HEK293 (cell line): ENCODE measurements around the gene KANTR.

ENCODE experiments used
- BCL11B ChIP-seq: fragments of 450-650 bp; formaldehyde crosslinking; IDR thresholded peaks from 2 replicates; pipeline ENCODE4 v1.5.1; 2016; ENCODE audit warnings: low read depth, missing biosample characterization, missing genetic modification characterization
- EGR2 ChIP-seq: fragments of 450-650 bp; formaldehyde crosslinking; IDR thresholded peaks from 2 replicates; pipeline ENCODE4 v1.5.1; 2016; ENCODE audit warnings: low read depth, missing biosample characterization, missing genetic modification characterization
- FEZF1 ChIP-seq: fragments of 450-650 bp; formaldehyde crosslinking; IDR thresholded peaks from 2 replicates; pipeline ENCODE4 v1.5.1; 2016; ENCODE audit warnings: missing biosample characterization, missing genetic modification characterization
- GLIS1 ChIP-seq: fragments of 450-650 bp; formaldehyde crosslinking; IDR thresholded peaks from 2 replicates; pipeline ENCODE4 v1.5.1; 2016; ENCODE audit warnings: missing biosample characterization, missing genetic modification characterization
- KLF10 ChIP-seq: fragments of 450-650 bp; IDR thresholded peaks from 2 replicates; pipeline ENCODE4 v1.5.1; 2018; ENCODE audit warnings: missing biosample characterization, mild to moderate bottlenecking, missing genetic modification characterization
- KLF9 ChIP-seq: fragments of 450-650 bp; formaldehyde crosslinking; IDR thresholded peaks from 2 replicates; pipeline ENCODE4 v1.5.1; 2016; ENCODE audit warnings: missing biosample characterization, missing genetic modification characterization, low read depth
- OSR2 ChIP-seq: fragments of 450-650 bp; formaldehyde crosslinking; IDR thresholded peaks from 2 replicates; pipeline ENCODE4 v1.5.1; 2016; ENCODE audit warnings: missing biosample characterization, missing genetic modification characterization
- SCRT2 ChIP-seq: fragments of 450-650 bp; formaldehyde crosslinking; IDR thresholded peaks from 2 replicates; pipeline ENCODE4 v1.5.1; 2016; ENCODE audit warnings: missing biosample characterization, missing genetic modification characterization
- WT1 ChIP-seq: fragments of 450-650 bp; formaldehyde crosslinking; IDR thresholded peaks from 2 replicates; pipeline ENCODE4 v1.5.1; 2016; ENCODE audit warnings: missing biosample characterization, missing genetic modification characterization
- ZBTB20 ChIP-seq: fragments of 450-650 bp; formaldehyde crosslinking; IDR thresholded peaks from 2 replicates; pipeline ENCODE4 v1.5.1; 2016; ENCODE audit warnings: missing biosample characterization, missing genetic modification characterization
- ZBTB7A ChIP-seq: fragments of 450-650 bp; formaldehyde crosslinking; IDR thresholded peaks from 2 replicates; pipeline ENCODE4 v1.5.1; 2016; ENCODE audit warnings: low read depth, missing biosample characterization, missing genetic modification characterization
- ZNF112 ChIP-seq: fragments of 450-650 bp; formaldehyde crosslinking; IDR thresholded peaks from 2 replicates; pipeline ENCODE4 v1.5.0; 2017; ENCODE audit warnings: missing biosample characterization, missing genetic modification characterization
- ZNF274 ChIP-seq, 2 experiments: fragments of 200-500 bp in 1 of 2; fragments of 450-650 bp in 1 of 2; sonication (Bioruptor generic) in 1 of 2; formaldehyde crosslinking in 1 of 2; IDR thresholded peaks; 2 replicates each; pipeline versions ENCODE4 v1.5.1 to v1.6.1; 2014 to 2016; ENCODE audit warnings: borderline replicate concordance in 1 of 2, inconsistent platforms in 1 of 2, low read length in 1 of 2, missing biosample characterization in 1 of 2, missing genetic modification characterization in 1 of 2
- ZNF501 ChIP-seq: fragments of 450-650 bp; formaldehyde crosslinking; IDR thresholded peaks from 2 replicates; pipeline ENCODE4 v1.5.1; 2016; ENCODE audit warnings: missing biosample characterization, missing genetic modification characterization
- ZNF529 ChIP-seq: fragments of 450-650 bp; formaldehyde crosslinking; IDR thresholded peaks from 2 replicates; pipeline ENCODE4 v1.5.1; 2017; ENCODE audit warnings: missing genetic modification characterization, missing biosample characterization; ENCODE audit not compliant: insufficient replicate concordance
- ZNF548 ChIP-seq: fragments of 450-650 bp; formaldehyde crosslinking; IDR thresholded peaks from 2 replicates; pipeline ENCODE4 v1.5.1; 2016; ENCODE audit warnings: missing biosample characterization, missing genetic modification characterization
- ZNF610 ChIP-seq: fragments of 450-650 bp; formaldehyde crosslinking; IDR thresholded peaks from 2 replicates; pipeline ENCODE4 v1.5.1; 2016; ENCODE audit warnings: missing biosample characterization, missing genetic modification characterization, borderline replicate concordance
- ZNF76 ChIP-seq: fragments of 450-650 bp; formaldehyde crosslinking; IDR thresholded peaks from 2 replicates; pipeline ENCODE4; 2016; ENCODE audit warnings: low read depth, missing biosample characterization, missing genetic modification characterization, borderline replicate concordance
- ZNF777 ChIP-seq: fragments of 450-650 bp; formaldehyde crosslinking; IDR thresholded peaks from 2 replicates; pipeline ENCODE4 v1.5.1; 2017; ENCODE audit warnings: missing biosample characterization, missing genetic modification characterization, borderline replicate concordance
- TF ChIP-seq, protein P1 (sequence below): fragments of 450-650 bp; formaldehyde crosslinking; IDR thresholded peaks from 2 replicates; pipeline ENCODE4 v1.5.1; 2017; ENCODE audit warnings: missing biosample characterization, missing genetic modification characterization
- TF ChIP-seq, protein P2 (sequence below): fragments of 450-650 bp; formaldehyde crosslinking; IDR thresholded peaks from 2 replicates; pipeline ENCODE4 v1.5.1; 2016; ENCODE audit warnings: missing biosample characterization, missing genetic modification characterization
- TF ChIP-seq, protein P3 (sequence below): fragments of 450-650 bp; formaldehyde crosslinking; IDR thresholded peaks from 2 replicates; pipeline ENCODE4 v1.5.1; 2016; ENCODE audit warnings: missing biosample characterization, missing genetic modification characterization, low read depth
- TF ChIP-seq, protein P4 (sequence below): fragments of 450-650 bp; formaldehyde crosslinking; IDR thresholded peaks from 2 replicates; pipeline ENCODE4 v1.5.1; 2017; ENCODE audit warnings: missing biosample characterization, mild to moderate bottlenecking, missing genetic modification characterization, moderate library complexity
- TF ChIP-seq, protein P5 (sequence below): fragments of 450-650 bp; formaldehyde crosslinking; IDR thresholded peaks from 2 replicates; pipeline ENCODE4 v1.5.1; 2016; ENCODE audit warnings: missing biosample characterization, missing genetic modification characterization, borderline replicate concordance
- TF ChIP-seq, protein P6 (sequence below): fragments of 450-650 bp; formaldehyde crosslinking; IDR thresholded peaks from 2 replicates; pipeline ENCODE4 v1.5.1; 2016; ENCODE audit warnings: missing biosample characterization, missing genetic modification characterization

The KANTR gene

DNA sequence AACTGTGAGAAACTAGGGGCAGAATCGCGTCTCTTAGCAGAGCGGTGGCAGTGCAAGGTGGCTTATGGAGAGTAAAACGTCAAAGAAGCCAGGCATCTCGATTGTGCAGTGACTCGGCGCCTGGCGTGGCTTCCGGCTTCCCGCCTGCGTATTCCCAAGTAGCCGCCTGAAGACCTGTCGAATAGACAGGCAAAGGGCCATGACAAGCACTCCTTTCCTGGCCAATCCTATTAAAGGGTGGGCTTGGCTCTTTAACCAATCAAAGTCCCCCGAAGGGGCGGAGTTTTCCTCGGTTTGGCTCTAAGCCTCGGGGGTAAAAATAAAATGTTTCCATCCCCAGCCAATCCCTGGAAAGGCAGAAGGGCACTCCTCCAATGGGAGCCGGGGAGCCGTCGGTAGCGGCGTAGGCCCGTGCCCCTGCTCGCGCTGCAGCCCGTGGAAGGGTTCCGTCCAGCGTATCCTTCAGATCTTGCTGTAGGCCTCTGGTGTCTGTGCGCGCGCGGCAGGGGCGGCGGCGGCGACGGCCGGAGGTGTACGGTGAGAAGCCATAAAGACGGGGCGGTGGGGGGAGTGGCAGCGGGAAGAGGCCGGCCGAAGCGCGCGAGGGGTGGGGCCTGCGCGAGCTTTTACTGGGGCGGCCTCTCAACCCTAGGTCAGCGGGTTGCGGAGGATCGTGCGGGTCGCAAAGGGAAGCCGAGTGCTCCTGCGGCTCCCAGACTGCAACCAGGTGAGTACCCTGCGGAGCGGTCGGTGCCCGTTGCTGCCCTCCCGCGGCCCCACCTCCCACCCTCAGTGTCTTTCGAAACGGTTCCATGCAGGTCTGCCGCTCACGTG, at the start of gene KANTR (continued):
- TF ChIP-seq, protein P1, sequence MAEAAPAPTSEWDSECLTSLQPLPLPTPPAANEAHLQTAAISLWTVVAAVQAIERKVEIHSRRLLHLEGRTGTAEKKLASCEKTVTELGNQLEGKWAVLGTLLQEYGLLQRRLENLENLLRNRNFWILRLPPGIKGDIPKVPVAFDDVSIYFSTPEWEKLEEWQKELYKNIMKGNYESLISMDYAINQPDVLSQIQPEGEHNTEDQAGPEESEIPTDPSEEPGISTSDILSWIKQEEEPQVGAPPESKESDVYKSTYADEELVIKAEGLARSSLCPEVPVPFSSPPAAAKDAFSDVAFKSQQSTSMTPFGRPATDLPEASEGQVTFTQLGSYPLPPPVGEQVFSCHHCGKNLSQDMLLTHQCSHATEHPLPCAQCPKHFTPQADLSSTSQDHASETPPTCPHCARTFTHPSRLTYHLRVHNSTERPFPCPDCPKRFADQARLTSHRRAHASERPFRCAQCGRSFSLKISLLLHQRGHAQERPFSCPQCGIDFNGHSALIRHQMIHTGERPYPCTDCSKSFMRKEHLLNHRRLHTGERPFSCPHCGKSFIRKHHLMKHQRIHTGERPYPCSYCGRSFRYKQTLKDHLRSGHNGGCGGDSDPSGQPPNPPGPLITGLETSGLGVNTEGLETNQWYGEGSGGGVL (tag by site-specific recombination): peak; percentile 60; the same call in 1 of the 2 replicates
- TF ChIP-seq, protein P2, sequence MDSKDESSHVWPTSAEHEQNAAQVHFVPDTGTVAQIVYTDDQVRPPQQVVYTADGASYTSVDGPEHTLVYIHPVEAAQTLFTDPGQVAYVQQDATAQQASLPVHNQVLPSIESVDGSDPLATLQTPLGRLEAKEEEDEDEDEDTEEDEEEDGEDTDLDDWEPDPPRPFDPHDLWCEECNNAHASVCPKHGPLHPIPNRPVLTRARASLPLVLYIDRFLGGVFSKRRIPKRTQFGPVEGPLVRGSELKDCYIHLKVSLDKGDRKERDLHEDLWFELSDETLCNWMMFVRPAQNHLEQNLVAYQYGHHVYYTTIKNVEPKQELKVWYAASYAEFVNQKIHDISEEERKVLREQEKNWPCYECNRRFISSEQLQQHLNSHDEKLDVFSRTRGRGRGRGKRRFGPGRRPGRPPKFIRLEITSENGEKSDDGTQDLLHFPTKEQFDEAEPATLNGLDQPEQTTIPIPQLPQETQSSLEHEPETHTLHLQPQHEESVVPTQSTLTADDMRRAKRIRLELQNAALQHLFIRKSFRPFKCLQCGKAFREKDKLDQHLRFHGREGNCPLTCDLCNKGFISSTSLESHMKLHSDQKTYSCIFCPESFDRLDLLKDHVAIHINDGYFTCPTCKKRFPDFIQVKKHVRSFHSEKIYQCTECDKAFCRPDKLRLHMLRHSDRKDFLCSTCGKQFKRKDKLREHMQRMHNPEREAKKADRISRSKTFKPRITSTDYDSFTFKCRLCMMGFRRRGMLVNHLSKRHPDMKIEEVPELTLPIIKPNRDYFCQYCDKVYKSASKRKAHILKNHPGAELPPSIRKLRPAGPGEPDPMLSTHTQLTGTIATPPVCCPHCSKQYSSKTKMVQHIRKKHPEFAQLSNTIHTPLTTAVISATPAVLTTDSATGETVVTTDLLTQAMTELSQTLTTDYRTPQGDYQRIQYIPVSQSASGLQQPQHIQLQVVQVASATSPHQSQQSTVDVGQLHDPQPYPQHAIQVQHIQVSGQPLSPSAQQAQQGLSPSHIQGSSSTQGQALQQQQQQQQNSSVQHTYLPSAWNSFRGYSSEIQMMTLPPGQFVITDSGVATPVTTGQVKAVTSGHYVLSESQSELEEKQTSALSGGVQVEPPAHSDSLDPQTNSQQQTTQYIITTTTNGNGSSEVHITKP (tag by site-specific recombination): peak; percentile 66; the same call in 1 of the 2 replicates
- TF ChIP-seq GLIS1 (tag by site-specific recombination): peak; percentile 29; the same call in 1 of the 2 replicates
- peak; percentile 17; the same call in 1 of the 2 replicates for TF ChIP-seq OSR2 (tag by site-specific recombination)
- no peak for TF ChIP-seq ZNF529 (tag by site-specific recombination)
- TF ChIP-seq ZNF76 (tag by site-specific recombination): peak; percentile 52; the same call in 1 of the 2 replicates
- peak; percentile 79; the same call in 1 of the 2 replicates for TF ChIP-seq ZNF777 (tag by site-specific recombination)
- TF ChIP-seq ZBTB20 (tag by site-specific recombination): peak; percentile 45; the same call in 1 of the 2 replicates
- TF ChIP-seq, protein P3, sequence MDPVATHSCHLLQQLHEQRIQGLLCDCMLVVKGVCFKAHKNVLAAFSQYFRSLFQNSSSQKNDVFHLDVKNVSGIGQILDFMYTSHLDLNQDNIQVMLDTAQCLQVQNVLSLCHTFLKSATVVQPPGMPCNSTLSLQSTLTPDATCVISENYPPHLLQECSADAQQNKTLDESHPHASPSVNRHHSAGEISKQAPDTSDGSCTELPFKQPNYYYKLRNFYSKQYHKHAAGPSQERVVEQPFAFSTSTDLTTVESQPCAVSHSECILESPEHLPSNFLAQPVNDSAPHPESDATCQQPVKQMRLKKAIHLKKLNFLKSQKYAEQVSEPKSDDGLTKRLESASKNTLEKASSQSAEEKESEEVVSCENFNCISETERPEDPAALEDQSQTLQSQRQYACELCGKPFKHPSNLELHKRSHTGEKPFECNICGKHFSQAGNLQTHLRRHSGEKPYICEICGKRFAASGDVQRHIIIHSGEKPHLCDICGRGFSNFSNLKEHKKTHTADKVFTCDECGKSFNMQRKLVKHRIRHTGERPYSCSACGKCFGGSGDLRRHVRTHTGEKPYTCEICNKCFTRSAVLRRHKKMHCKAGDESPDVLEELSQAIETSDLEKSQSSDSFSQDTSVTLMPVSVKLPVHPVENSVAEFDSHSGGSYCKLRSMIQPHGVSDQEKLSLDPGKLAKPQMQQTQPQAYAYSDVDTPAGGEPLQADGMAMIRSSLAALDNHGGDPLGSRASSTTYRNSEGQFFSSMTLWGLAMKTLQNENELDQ (tag by site-specific recombination): no peak
- TF ChIP-seq, protein P4, sequence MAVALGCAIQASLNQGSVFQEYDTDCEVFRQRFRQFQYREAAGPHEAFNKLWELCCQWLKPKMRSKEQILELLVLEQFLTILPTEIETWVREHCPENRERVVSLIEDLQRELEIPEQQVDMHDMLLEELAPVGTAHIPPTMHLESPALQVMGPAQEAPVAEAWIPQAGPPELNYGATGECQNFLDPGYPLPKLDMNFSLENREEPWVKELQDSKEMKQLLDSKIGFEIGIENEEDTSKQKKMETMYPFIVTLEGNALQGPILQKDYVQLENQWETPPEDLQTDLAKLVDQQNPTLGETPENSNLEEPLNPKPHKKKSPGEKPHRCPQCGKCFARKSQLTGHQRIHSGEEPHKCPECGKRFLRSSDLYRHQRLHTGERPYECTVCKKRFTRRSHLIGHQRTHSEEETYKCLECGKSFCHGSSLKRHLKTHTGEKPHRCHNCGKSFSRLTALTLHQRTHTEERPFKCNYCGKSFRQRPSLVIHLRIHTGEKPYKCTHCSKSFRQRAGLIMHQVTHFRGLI (tag by site-specific recombination): no peak
- TF ChIP-seq BCL11B (tag by site-specific recombination): no peak
- TF ChIP-seq, protein P5, sequence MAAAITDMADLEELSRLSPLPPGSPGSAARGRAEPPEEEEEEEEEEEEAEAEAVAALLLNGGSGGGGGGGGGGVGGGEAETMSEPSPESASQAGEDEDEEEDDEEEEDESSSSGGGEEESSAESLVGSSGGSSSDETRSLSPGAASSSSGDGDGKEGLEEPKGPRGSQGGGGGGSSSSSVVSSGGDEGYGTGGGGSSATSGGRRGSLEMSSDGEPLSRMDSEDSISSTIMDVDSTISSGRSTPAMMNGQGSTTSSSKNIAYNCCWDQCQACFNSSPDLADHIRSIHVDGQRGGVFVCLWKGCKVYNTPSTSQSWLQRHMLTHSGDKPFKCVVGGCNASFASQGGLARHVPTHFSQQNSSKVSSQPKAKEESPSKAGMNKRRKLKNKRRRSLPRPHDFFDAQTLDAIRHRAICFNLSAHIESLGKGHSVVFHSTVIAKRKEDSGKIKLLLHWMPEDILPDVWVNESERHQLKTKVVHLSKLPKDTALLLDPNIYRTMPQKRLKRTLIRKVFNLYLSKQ (tag by site-specific recombination): no peak
- TF ChIP-seq KLF9 (tag by site-specific recombination): peak; percentile 78
- TF ChIP-seq KLF10 (tag by site-specific recombination): peak; percentile 79; the same call in 1 of the 2 replicates
- TF ChIP-seq ZNF112 (tag by site-specific recombination): no peak
- no peak for TF ChIP-seq ZNF548
- no peak for TF ChIP-seq ZNF274 (IDR thresholded peaks at IDR 0.05; ENCODE audit: low read length)
- no peak for TF ChIP-seq ZNF274 (tag by site-specific recombination; IDR thresholded peaks at IDR 0.05; ENCODE audit: borderline replicate concordance)
- TF ChIP-seq ZNF610: peak; percentile 86; the same call in 1 of the 2 replicates
- 0 out of 2 replicates have a peak, but pooled peaks have one; percentile 11 for TF ChIP-seq FEZF1 (tag by site-specific recombination)
- TF ChIP-seq, protein P6, sequence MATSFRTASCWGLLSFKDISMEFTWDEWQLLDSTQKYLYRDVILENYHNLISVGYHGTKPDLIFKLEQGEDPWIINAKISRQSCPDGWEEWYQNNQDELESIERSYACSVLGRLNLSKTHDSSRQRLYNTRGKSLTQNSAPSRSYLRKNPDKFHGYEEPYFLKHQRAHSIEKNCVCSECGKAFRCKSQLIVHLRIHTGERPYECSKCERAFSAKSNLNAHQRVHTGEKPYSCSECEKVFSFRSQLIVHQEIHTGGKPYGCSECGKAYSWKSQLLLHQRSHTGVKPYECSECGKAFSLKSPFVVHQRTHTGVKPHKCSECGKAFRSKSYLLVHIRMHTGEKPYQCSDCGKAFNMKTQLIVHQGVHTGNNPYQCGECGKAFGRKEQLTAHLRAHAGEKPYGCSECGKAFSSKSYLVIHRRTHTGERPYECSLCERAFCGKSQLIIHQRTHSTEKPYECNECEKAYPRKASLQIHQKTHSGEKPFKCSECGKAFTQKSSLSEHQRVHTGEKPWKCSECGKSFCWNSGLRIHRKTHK (tag by site-specific recombination): no peak
- peak; percentile 32; the same call in 1 of the 2 replicates for TF ChIP-seq EGR2 (tag by site-specific recombination)
- peak; percentile 60; the same call in 1 of the 2 replicates for TF ChIP-seq ZNF501 (tag by site-specific recombination)
- no peak for TF ChIP-seq ZBTB7A (tag by site-specific recombination)
- no peak for TF ChIP-seq WT1
- peak; percentile 35; the same call in 1 of the 2 replicates for TF ChIP-seq SCRT2 (tag by site-specific recombination)
